Measurements from ENCODE around the gene PIP4K2A. TPM values are rescaled to one million over a fixed set of nuclear protein-coding genes. Genes with fewer than 3 reads are reported as not detected.

PIP4K2A gene
- total RNA-seq, 2 donors from 2014 or later = 42.6 to 58.6 TPM

GRCh38 chr10:22615819-22616499, 98.4 kb downstream of the PIP4K2A start:
- ATAC-seq (ENCODE audit: insufficient number of reproducible peaks, low FRiP score, low read depth) (no peak), DNase-seq (ENCODE audit: low spot score) (no peak)
- H3K27ac ChIP-seq = peak overlapping the region in 1 of 2 donors; percentile 16
- H3K27me3 ChIP-seq (replicated peaks; ENCODE audit: insufficient read depth) = no peaks in the 10 kb centered on the region
- no peaks in the 10 kb centered on the region for H3K9me3 ChIP-seq
- no peak for TF ChIP-seq CTCF (IDR thresholded peaks at IDR 0.05)
- H3K4me1 ChIP-seq (ENCODE audit: control insufficient read depth in 1 of 2, low read depth in 2 of 2) = peaks cover 25 to 56% of the 10 kb centered on the region in 2 donors
- H3K4me3 ChIP-seq = peak overlapping the region; percentile 38
- no peaks in the 10 kb centered on the region for H3K36me3 ChIP-seq

GRCh38 chr10:22615101-22615500, 99.3 kb downstream of the PIP4K2A start:
- ATAC-seq (ENCODE audit: insufficient number of reproducible peaks, low FRiP score, low read depth) = no peak
- no peak for TF ChIP-seq CTCF (IDR thresholded peaks at IDR 0.05)

GRCh38 chr10:22613011-22613410, 101.4 kb downstream of the PIP4K2A start:
- peaks cover 10 to 28% of the 10 kb centered on the region in 2 donors for H3K4me1 ChIP-seq (ENCODE audit: control insufficient read depth in 1 of 2, low read depth in 2 of 2)
- H3K4me3 ChIP-seq = no peak overlapping the region
- no peaks in the 10 kb centered on the region for H3K27me3 ChIP-seq (replicated peaks; ENCODE audit: insufficient read depth)
- no peak for TF ChIP-seq CTCF (IDR thresholded peaks at IDR 0.05)
- no peaks in the 10 kb centered on the region for H3K9me3 ChIP-seq
- H3K36me3 ChIP-seq = peaks cover 7% of the 10 kb centered on the region
- no peak overlapping the region for H3K27ac ChIP-seq
- no peak for DNase-seq (ENCODE audit: low spot score)
- ATAC-seq (ENCODE audit: insufficient number of reproducible peaks, low FRiP score, low read depth) = no peak

More at GRCh38 chr10:22615101-22615500, 99.3 kb downstream of the PIP4K2A start:
- no peaks in the 10 kb centered on the region for H3K36me3 ChIP-seq
- no peak overlapping the region for H3K27ac ChIP-seq
- no peaks in the 10 kb centered on the region for H3K27me3 ChIP-seq (replicated peaks; ENCODE audit: insufficient read depth)
- no peaks in the 10 kb centered on the region for H3K9me3 ChIP-seq
- no peak overlapping the region for H3K4me3 ChIP-seq
- peaks cover 22 to 48% of the 10 kb centered on the region in 2 donors for H3K4me1 ChIP-seq (ENCODE audit: control insufficient read depth in 1 of 2, low read depth in 2 of 2)
- DNase-seq (ENCODE audit: low spot score) = no peak

GRCh38 chr10:22612318-22612717, 102.1 kb downstream of the PIP4K2A start:
- H3K4me3 ChIP-seq = no peak overlapping the region
- no peak overlapping the region for H3K27ac ChIP-seq
- DNase-seq (ENCODE audit: low spot score) (no peak), ATAC-seq (ENCODE audit: insufficient number of reproducible peaks, low FRiP score, low read depth) (no peak)
- no peaks in the 10 kb centered on the region for H3K9me3 ChIP-seq
- TF ChIP-seq CTCF (IDR thresholded peaks at IDR 0.05) = no peak
- H3K27me3 ChIP-seq (replicated peaks; ENCODE audit: insufficient read depth) = no peaks in the 10 kb centered on the region
- H3K4me1 ChIP-seq (ENCODE audit: control insufficient read depth in 1 of 2, low read depth in 2 of 2) = peaks cover 10 to 22% of the 10 kb centered on the region in 2 donors
- H3K36me3 ChIP-seq = peaks cover 9% of the 10 kb centered on the region

GRCh38 chr10:22611425-22612115, 102.8 kb downstream of the PIP4K2A start:
- H3K36me3 ChIP-seq = peaks cover 9% of the 10 kb centered on the region
- no peak for DNase-seq (ENCODE audit: low spot score)
- peaks cover 10 to 16% of the 10 kb centered on the region in 2 donors for H3K4me1 ChIP-seq (ENCODE audit: control insufficient read depth in 1 of 2, low read depth in 2 of 2)
- H3K27ac ChIP-seq = no peak overlapping the region
- no peak for ATAC-seq (ENCODE audit: insufficient number of reproducible peaks, low FRiP score, low read depth)
- no peak for TF ChIP-seq CTCF (IDR thresholded peaks at IDR 0.05)
- no peaks in the 10 kb centered on the region for H3K27me3 ChIP-seq (replicated peaks; ENCODE audit: insufficient read depth)
- no peak overlapping the region for H3K4me3 ChIP-seq
- H3K9me3 ChIP-seq = no peaks in the 10 kb centered on the region
